Loucy (cell line): ENCODE measurements around the gene TCEANC2.

ENCODE experiments used
- CTCF ChIP-seq: fragments of 200-600 bp; sonication (generic); conservative IDR thresholded peaks from 2 replicates; pipeline ENCODE4 v1.5.1; 2014; ENCODE audit warnings: mild to moderate bottlenecking, antibody characterized with exemption, low read length
- EZH2phosphoT487 ChIP-seq: fragments of 200-600 bp; IDR thresholded peaks from 2 replicates; pipeline ENCODE4 v1.6.1; 2018; ENCODE audit warnings: antibody characterized with exemption, mild to moderate bottlenecking, moderate library complexity, borderline replicate concordance

GRCh38 chr1:54121482-54122134, 68.2 kb downstream of the TCEANC2 start:
- TF ChIP-seq CTCF = peak; percentile 77
- TF ChIP-seq EZH2phosphoT487 = no peak
